ENCODE data around the gene PPCDC. TPM values are rescaled to one million over a fixed set of nuclear protein-coding genes. Genes with fewer than 3 reads are reported as not detected.
A peak's percentile ranks its signal among the peaks of the same experiment; 100 is the strongest.

Gene PPCDC
- polyA plus RNA-seq, 1 donor (not counting 4 experiments of a cell fraction or from before 2014, with no cell fraction given), result 11.9 TPM

DNA sequence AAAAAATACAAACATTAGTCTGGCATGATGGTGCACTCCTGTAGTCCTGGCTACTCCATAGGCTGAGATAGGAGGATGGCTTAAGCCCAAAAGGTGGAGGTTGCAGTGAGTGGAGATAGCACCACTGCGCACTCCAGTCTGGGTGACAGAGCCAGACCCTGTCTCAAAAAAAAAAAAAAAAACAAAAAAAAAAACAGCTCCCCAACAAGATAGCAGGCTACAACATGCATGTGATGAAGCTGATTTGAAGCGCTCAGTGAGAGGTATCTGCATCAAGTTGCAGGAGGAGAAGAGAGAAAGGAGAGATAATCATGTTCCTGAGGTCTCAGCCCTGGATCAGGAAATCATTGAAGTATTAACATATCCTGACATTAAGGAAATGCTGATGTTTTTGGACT lies 608 bp upstream of the PPCDC start:
- FAIRE-seq (no peak), DNase-seq (ENCODE audit: low read depth, low spot score) (no peak)
- peaks cover 8% of the 10 kb centered on the region for H3K79me2 ChIP-seq (ENCODE audit: control insufficient read depth, insufficient read depth, low read length)
- H3K9ac ChIP-seq (ENCODE audit: control insufficient read depth, extremely low read depth, insufficient read depth, low read length), result no peak overlapping the region
- H3K4me1 ChIP-seq (ENCODE audit: control insufficient read depth, extremely low read depth, insufficient read depth, low read length), result peaks cover 7% of the 10 kb centered on the region
- no peaks in the 10 kb centered on the region for H3K9me1 ChIP-seq (ENCODE audit: control insufficient read depth, extremely low read depth, insufficient read depth, low read length)
- peaks cover 1 to 8% of the 10 kb centered on the region in 2 experiments for H3K36me3 ChIP-seq (ENCODE audit: control insufficient read depth in 2 of 2, extremely low read depth in 1 of 2, insufficient read depth in 2 of 2, low read length in 2 of 2)
- peak overlapping the region; percentile 47 for H2AFZ ChIP-seq (ENCODE audit: control insufficient read depth, low read length)
- no peak overlapping the region for H3K27ac ChIP-seq (ENCODE audit: control insufficient read depth, insufficient read depth, low read length)
- no peaks in the 10 kb centered on the region for H3K9me3 ChIP-seq (ENCODE audit: control insufficient read depth, low read depth, low read length)
- TF ChIP-seq, protein P1, sequence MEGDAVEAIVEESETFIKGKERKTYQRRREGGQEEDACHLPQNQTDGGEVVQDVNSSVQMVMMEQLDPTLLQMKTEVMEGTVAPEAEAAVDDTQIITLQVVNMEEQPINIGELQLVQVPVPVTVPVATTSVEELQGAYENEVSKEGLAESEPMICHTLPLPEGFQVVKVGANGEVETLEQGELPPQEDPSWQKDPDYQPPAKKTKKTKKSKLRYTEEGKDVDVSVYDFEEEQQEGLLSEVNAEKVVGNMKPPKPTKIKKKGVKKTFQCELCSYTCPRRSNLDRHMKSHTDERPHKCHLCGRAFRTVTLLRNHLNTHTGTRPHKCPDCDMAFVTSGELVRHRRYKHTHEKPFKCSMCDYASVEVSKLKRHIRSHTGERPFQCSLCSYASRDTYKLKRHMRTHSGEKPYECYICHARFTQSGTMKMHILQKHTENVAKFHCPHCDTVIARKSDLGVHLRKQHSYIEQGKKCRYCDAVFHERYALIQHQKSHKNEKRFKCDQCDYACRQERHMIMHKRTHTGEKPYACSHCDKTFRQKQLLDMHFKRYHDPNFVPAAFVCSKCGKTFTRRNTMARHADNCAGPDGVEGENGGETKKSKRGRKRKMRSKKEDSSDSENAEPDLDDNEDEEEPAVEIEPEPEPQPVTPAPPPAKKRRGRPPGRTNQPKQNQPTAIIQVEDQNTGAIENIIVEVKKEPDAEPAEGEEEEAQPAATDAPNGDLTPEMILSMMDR (optimal IDR thresholded peaks at IDR 0.05 in 1 of 3, IDR thresholded peaks at IDR 0.05 in 1 of 3, conservative IDR thresholded peaks at IDR 0.05 in 1 of 3; ENCODE audit: extremely low read depth in 1 of 3, insufficient read depth in 2 of 3, low read length in 3 of 3), result no peak
- TF ChIP-seq EZH2 (IDR thresholded peaks at IDR 0.05; ENCODE audit: low read length), result no peak
- H3K27me3 ChIP-seq (ENCODE audit: control insufficient read depth, extremely low read depth, insufficient read depth, low read length), result no peaks in the 10 kb centered on the region
- no peaks in the 10 kb centered on the region for H4K20me1 ChIP-seq (ENCODE audit: control insufficient read depth, extremely low read depth, insufficient read depth, low read length)
- no peak overlapping the region for H3K4me3 ChIP-seq (ENCODE audit: control insufficient read depth in 2 of 3, extremely low read depth in 1 of 3, insufficient read depth in 2 of 3, low read depth in 1 of 3, low read length in 3 of 3)
- peak overlapping the region; percentile 8 for H3K4me2 ChIP-seq (ENCODE audit: control insufficient read depth, extremely low read depth, insufficient read depth, low read depth, low read length)
- dilution Hi-C loops (cut with MboI; ENCODE audit: extremely low pct_ligation_motif_present, low sequenced_read_pairs), result no loop called here

- dilution Hi-C loops (cut with MboI; ENCODE audit: extremely low pct_ligation_motif_present, low sequenced_read_pairs), result no loop called here
- FAIRE-seq, result peak; percentile 26
Observed at GRCh38 chr15:75023872-75024636, 664 bp downstream of the PPCDC start.

More at GRCh38 chr15:75023872-75024636, 664 bp downstream of the PPCDC start:
- Histone ChIP-seq H3K9me1 (ENCODE audit: control insufficient read depth, extremely low read depth, insufficient read depth, low read length) (no peaks in the 10 kb centered on the region), H3K27ac (ENCODE audit: control insufficient read depth, insufficient read depth, low read length) (peak overlapping the region; percentile 94), H3K27me3 (ENCODE audit: control insufficient read depth, extremely low read depth, insufficient read depth, low read length) (no peaks in the 10 kb centered on the region), H3K36me3 (ENCODE audit: control insufficient read depth in 2 of 2, extremely low read depth in 1 of 2, insufficient read depth in 2 of 2, low read length in 2 of 2) (peaks cover 1 to 18% of the 10 kb centered on the region in 2 experiments), H3K4me2 (ENCODE audit: control insufficient read depth, extremely low read depth, insufficient read depth, low read depth, low read length) (peak overlapping the region; percentile 76), H3K4me3 (ENCODE audit: control insufficient read depth in 2 of 3, extremely low read depth in 1 of 3, insufficient read depth in 2 of 3, low read depth in 1 of 3, low read length in 3 of 3) (peak overlapping the region; percentile 67 to 94 (median 93)), H3K9ac (ENCODE audit: control insufficient read depth, extremely low read depth, insufficient read depth, low read length) (peak overlapping the region; percentile 99), H3K79me2 (ENCODE audit: control insufficient read depth, insufficient read depth, low read length) (peaks cover 8% of the 10 kb centered on the region), H4K20me1 (ENCODE audit: control insufficient read depth, extremely low read depth, insufficient read depth, low read length) (no peaks in the 10 kb centered on the region), H3K4me1 (ENCODE audit: control insufficient read depth, extremely low read depth, insufficient read depth, low read length) (peaks cover 7% of the 10 kb centered on the region), H2AFZ (ENCODE audit: control insufficient read depth, low read length) (peak overlapping the region; percentile 99), H3K9me3 (ENCODE audit: control insufficient read depth, low read depth, low read length) (no peaks in the 10 kb centered on the region)
- TF ChIP-seq EZH2 (IDR thresholded peaks at IDR 0.05; ENCODE audit: low read length), result no peak
- TF ChIP-seq, protein P1 (optimal IDR thresholded peaks at IDR 0.05 in 1 of 3, IDR thresholded peaks at IDR 0.05 in 1 of 3, conservative IDR thresholded peaks at IDR 0.05 in 1 of 3; ENCODE audit: extremely low read depth in 1 of 3, insufficient read depth in 2 of 3, low read length in 3 of 3), result no peak
- DNase-seq (ENCODE audit: low read depth, low spot score), result no peak

Data from keratinocyte (primary cell).